ENCODE measurements around the gene SAMD10.
A peak's percentile ranks its signal among the peaks of the same experiment; 100 is the strongest.
"Not testable (repeated sequence)": the region's sequence is repeated elsewhere in the genome, so short reads cannot be mapped to it uniquely, and the experiment has no call there.

Gene SAMD10

DNA sequence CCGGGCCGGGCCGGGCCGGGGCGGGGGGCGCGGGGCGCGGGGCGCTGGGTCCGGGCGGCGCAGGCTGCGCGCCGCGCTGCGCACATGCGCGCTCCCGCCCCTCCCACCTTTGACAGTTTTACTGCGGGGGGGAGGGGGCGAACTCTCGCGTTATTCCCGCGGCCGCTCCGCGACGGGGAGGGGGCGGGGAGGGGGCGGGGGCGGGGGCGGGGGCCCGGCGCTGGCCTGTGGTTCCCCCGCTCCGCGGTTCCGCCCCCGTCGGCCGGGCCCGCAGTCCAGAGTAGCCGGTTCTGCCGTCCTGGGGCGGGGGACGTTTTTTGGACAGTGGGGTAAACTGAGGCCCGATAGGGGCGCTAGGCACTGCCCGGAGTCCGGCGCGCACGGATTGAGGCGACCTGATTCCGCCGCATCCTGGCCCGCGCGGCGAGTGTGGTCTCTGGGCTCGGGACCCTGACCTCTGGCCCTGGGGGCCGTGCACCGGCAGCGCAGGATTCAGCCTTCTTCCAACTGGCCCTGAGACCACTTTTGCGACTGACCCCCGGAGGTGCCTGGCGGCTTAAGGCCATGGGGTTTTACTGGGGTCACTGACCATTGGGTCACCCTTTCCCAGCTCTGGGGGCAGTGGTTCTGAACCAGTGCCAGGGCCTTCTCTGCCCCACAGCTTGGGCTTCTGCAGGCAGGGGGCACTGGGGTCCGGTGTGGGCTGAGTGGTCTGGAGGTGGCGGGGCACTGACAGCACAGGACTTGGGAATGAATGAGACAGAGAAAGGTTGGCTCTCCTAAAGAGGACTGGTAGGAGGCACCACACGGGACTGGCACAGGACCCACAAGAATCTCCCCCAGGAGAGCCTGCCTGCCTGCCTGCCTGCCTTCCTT is 9.4 kb downstream of the SAMD10 start, which contains the start of gene ZNF512B:
Gene ZNF512B, minus strand, starts transcription at position 93 of the 876 bp plus-strand sequence. CDS start 1,980 bp downstream, outside the sequence.
- DNase-seq: peak in 29 of 56 donors; percentile 13 to 75 (median 36)

DNA sequence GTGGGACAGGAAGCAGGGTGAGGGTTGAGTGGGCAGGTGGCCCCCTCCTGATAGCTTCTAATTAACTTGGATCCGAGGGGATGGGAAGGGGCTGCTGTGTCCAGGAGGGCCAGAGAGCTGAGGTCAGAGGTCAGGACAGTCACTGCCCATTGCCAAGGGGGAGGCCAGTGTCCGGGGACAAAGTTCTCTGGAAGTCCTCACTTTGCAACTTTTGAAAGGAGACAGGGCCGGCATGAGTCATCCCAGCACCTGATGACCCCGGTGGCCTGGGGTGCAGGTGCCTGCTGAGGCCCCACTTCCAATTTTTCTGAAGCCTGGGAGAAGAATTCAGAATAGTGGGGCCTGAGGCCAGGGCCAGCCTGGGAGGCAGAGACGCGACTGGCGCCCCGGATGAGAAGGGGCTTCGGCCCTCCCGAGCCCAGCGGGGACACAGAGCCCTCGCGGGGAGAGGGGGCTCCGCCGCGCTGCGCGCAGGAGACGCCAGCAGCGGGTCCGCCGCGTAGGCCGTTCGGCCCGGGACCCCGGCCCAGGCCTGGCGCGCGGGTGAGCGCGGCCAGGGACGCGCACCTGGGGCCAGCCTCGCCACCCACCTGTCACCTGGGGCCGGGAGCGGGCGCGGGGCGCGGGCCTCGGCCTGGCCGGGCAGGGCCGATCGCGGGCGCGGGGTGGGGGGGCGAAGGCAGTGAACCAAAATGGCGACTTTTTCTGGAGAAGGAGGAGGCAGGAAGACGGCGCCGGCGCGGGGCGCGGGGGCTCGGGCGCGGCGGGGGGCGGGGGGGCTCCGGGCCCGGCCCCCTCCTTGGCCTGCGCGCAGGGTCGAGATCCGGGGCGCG is 10.3 kb downstream of the SAMD10 start:
- DNase-seq: peak in 5 of 56 donors; percentile 24 to 49 (median 28)

DNA sequence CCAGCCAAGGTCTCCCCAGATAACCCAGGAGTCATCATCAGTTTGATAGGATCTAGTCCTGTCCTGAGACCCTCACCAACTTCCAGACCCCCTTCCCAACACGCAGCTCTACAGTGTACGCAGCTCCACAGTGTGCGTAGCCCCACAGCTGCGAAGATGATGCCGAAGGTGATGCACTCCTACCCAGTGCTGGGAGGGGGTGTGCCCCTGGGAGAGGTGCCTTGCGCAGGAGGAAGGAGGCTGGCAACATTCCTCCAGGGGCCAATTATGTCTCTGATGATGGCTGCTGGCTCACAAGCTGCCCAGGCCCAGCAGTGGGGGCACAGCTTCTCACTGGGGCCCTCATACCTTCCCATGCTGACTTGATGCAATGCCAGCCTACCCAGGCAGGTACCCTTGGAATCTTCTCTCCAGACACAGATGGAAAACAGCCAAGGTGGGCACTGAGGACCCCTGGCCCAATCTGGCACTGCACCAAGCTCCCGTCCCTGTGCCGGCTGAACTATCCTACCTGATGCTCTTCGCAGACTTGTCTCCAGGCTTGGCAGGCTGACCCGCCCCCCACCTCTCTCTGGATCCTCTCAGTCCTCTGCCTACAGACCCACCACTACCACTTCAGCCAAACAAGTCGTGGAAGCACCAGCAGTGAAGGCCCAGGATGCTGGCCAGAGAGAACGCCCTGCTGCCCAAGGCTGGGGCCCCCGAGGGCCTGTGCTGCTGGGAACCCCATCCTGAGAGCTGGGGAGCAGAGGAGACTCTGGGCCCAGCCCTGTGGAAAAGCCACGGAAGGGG is 11.1 kb downstream of the SAMD10 start:
- DNase-seq: peak in 7 of 56 donors; percentile 14 to 58 (median 32)

DNA sequence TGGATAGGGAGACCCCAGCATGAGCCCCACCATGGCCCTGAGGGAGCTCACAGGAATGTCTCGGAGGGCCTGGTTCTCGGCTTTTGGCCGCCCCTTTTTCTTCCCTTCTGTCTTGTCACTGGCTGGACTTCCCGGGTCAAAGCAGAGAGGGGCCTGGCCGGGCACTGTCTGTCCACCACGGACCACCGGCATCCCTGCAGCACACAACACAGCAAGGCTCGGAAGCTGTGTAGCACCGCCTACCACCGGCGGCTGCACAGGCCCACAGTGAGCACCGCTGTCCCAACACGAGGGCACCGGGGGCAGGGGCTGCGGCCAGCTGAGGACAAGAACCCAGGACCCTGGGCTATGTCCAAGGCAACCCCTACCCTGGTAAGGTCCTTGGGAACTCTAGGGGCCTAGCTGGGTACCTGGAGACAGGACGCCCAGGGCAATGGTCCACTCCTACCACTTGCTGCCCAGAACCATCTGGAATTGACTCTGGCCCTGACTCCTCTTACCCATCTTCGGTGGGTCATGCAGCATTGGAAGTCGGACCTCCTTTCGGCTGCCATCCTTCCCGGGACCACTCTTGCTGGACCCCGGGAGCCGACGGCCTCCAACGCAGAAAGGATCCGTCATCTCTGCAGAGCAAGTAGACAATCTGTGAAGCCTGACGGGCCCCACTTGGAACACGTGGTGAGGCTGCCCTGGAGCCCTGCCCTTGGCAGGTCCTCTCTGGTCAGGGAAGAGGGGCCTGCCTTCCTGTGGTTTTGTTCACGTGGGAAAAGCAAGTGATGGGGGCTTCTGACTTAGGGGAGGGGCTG is 11.9 kb downstream of the SAMD10 start:
- no peak for DNase-seq

DNA sequence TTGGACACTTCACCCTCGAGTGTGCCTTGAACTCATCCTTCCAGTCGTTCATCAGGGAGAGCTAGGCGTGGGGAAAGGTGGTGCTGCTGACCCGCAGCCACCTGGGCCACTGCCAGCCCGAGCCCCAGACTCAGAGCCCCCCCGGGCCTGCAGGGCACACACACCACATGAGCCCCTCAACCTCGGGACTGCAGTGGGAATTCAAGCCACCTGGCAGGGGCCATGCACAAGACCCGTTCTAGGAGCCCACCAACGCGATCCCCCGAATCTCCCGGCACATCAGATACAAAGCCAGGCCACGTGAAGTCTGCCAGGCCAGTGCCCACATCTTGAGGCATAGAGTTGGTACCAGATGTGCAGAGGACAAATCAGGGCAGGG is 12.5 kb downstream of the SAMD10 start:
- no peak for DNase-seq

DNA sequence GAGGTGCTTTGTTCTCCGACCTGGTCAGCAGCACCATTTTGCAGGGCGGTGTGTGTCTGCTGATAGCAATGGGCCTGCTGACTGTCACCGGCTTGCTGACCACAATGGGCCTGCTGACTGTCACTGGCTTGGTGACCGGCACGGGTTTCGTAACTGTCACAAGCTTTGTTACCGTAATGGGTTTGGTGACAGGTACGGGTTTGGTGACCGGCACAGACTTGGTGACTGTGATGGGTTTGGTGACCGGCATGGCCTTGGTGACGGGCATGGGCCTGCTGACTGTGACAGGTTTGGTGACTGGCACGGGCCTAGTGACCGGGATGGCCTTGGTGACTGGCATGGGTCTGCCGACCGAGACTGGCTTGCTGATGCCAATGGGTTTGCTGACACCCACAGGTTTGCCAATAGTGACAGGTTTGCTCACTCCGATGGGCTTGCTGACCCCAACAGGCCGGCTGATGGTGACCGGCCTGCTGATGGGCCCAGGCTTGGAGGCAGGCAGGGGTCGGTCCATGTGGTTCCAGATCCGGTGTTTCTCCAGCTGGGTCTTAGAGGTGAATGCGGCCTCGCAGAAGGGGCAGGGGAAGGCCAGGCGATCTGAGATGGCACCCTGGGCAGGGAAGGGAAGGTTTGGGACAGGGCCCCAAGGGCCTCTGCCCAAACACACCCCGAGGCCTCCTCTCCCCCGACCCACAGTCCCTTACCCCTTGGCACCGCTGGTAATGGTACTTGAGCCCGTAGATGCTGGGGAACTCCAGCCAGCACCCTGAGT is 13.1 kb downstream of the SAMD10 start:
- no peak for DNase-seq

DNA sequence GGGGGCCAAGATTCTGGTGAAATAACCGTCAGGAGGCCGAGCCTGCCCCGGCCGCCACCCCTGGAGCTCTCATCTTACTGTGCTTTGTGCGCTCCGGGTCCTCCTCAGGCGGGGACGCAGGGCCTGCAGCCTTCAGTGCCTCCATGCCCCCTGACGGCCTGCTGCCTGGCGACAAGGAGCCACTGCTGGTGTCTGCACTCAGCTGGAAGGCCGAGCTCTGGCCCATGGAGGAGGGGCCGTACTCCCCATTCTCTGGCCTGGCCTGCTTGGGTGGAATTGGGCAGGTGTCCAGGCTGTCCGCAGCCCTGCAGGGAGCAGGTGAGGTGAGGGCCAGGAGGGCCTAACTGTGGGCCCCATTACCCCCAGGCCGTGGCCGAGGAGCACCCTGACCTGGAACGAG is 15.0 kb downstream of the SAMD10 start:
- DNase-seq: no peak

DNA sequence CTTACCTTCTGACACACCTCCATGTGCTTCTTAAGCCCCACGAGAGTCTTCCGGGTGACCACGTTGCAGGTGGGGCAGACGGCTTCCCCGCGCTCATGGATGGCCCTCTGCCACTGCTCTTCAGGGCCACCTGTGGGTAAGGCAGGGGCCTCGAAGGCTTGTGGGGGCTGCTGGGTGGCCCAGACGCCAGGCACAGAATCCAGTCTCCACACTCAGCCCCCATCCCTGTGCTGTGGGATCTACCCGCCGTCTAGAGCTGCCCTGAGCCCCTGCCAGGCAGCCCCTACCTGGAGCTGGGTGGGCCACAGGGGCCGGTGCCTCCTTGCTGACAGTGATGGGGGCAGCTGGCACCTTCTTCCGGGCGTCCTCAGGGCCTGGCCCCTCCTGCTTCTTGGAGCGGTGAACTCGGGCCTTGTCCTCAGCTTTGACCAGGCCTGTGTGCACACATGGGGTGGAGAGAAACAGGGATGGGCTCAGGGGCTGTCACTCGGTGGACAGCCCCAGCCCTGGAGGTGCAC is 15.6 kb downstream of the SAMD10 start:
- DNase-seq: no peak

DNA sequence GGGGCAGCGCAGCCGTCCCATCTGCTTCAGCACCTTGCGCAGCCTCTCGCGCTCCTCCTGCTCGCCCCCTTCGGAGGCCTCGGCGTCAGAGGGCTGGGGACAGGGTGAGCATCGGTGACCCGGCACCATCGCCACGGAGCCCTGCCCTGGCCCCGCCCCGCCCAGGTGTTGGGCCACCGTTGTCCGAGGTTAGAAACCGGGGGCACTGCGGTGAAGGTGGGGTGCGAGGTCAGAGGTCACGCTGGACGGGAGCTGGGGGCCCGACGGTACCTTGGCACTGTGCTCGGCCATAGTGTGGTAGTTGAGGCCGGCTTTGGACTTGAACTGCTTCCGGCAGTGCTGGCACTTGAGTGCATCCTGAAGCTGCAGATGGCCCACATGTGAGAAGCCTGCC is 16.1 kb downstream of the SAMD10 start:
- no peak for DNase-seq

DNA sequence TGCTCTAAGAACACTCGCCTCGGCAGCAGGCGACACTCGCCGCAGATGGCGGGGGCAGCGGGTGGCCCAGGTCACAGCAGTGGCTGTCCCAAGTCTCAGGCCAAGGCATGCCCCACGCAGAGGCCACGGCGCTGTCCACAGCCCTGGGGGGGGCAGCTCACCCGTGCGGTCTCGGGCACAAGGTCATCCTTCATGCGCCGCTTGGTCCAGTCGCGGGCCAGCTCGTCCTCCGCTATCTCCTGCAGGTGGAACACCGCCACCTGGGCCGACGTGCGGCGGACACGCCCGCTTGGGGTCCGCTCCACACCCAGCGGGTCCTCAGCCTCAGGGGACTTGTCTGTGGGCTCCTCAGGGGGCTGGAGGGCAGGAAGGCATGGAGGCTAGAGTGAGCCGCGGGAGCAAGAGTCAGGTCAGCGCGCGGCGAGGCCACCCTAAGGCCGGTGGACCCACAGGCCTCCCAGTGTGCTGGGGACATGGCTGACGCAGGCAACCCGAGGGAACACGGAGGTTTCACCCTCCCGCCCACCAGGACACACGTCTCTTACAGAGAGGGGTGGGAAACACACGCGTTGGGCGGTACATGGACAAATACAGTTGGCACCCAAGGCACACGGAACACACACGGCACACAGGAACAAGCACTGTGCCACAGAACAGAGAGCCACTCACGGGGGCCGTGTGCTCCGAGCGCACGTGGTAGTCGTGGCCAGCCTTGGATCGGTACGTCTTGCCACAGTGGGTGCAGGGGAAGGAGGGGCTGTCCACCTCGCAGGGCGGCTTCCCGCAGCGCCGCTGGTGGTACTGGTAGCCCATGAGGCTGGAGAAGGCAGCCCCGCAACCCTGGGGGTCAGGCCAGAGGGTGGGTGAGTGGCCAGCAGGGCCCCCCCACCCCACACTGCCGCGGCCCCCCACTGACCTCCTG is 16.8 kb downstream of the SAMD10 start:
- DNase-seq: no peak

DNA sequence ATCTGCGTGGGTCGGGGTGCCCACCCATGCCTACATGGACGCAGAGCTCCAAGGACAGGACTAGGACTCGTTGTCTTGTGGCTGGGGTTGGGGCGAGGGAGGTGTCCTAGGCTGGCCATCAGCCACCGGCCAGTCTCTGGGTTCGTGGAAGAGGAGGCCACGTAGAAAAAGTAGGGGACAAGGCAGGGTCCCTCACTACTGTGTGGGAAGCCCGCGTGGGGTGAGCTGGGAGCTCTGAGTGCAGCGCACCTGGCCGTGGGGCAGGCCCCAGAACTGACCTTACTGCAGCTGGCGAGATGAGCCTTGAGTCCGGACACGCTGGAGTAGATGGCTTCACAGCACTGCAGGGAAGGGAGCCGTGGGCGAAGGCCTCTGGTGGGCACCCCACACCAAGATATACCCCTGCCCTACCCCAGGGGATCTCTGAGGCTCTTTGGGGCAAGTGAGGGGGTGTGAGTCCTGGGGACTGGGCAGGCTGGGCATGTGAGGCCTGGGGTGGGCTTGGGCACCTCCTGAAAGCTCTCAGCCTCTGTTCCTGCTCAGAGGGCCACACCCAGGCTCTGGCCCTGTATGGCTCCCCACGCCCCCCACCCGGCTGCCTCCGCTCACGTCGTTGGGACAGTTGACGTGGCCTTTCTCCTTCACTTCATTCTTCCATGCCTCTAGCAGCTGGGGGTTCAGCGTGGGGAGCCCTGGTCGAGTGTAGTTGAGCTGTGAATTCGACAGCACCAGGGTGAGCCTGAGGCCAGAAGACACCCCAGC is 17.6 kb downstream of the SAMD10 start:
- no peak for DNase-seq

DNA sequence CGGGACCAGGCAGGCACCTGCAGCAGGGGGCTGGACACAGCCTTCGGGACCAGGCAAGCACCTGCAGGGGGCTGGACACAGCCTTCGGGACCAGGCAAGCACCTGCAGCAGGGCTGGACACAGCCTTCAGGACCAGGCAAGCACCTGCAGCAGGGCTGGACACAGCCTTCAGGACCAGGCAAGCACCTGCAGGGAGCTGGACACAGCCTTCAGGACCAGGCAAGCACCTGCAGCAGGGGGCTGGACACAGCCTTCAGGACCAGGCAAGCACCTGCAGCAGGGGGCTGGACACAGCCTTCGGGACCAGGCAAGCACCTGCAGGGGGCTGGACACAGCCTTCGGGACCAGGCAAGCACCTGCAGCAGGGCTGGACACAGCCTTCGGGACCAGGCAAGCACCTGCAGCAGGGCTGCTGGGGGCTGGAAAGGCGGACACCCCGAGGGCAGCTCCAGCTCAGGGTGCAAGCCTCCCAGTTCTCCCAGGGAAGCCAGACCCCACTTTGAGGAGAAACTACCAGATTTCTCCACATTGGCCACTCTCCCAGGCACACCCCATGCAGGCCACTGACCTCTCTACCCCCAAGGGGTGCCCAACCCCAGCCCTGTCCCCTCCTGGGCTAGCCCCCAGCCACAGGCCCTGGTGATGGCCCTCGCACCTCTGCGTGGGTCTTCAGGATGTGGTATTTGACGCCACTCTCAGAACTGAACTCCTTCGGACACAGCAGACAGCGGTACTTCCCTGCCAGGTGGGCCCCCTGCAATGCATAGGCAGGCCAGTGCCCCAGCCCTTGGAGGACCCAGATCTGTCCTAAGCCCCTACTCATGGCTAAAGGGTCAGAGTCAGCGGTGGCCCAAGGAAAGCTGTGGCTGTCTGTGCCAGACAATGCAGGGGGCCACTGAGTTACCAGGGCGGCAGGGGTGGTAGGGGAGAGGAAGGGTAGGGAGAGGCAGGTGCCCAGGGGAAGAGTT is 18.5 kb downstream of the SAMD10 start:
- not testable (repeated sequence) for DNase-seq

DNA sequence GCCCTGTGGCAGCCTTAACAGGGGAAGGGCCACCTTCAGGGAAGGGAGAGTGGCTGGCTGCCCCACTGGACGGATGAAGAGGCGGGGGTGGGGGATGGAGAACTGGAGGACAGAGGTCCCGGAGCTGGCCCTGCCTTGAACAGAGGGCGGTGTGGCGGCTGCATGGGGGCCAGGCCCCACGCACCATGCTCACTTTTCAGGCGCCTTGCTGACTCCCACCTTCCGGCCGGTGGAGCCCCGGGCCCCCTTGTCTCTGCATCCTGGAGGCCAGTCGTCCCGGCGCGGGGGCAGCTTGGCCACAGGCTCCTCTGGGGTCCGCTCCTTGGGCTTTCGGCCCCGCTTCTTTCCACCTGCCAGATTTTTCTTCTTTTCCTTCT is 19.8 kb downstream of the SAMD10 start:
- no peak for DNase-seq

DNA sequence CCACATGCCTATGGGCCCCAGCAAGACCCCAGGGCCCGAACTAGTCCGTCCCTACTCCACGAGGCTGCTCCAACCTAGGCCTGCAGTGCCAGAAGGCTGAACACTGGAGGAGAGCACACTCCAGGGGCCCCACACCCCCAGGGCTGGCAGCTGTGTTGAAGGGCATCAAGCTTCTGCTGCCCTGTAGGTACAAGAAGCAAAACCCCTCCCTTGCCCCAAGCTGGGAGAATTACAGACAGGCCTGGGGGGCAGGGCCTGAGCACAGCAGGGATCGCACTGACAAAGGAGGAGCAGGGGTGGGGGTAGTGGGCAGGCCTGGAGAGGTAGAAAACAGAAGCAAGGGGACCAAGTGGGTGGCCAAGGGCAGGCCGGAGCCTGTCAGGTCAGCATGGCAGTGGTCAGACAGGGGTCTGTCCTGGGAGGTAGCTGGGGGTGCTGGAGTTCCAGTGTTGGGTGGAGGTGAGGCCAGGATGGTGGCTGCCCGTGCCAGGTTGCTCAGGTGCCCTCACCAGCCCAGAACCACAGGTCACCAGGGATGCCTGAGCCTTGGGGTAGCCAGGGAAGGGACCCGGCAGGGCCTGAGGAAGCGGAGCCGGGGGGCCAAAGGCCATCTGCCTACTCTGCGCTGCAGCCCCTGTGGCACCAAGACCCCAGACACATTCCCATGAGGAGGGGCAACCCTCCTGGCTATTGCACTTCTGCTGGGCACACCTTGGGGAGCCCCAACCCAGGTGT is 20.3 kb downstream of the SAMD10 start:
- DNase-seq: no peak

DNA sequence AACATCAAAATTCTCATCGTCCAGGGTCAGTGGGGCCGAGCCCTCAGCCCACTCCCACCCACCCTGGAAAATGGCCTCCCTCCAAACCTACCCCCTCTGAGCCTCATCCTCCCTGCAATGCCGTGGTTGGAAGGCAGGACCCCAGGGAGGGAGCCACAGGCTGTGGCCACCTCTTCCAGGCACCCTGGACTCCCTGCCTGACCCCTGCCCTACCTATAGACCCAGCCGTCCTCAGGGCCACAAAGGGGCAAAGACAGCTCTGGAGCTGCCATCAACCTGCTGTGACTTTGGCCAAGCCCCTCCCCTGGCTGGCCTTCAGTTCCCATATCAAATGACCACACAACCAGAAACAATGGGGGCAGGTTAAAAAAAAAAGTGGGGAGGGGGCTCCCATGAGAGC is 21.0 kb downstream of the SAMD10 start:
- no peak for DNase-seq
